ENCODE results near the gene SHH. TPM values are rescaled to one million over a fixed set of nuclear protein-coding genes. Genes with fewer than 3 reads are reported as not detected.
"Not testable (repeated sequence)": the region's sequence is repeated elsewhere in the genome, so short reads cannot be mapped to it uniquely, and the experiment has no call there.

SHH gene
- total RNA-seq, 1 donor from 2014 or later, result not detected

GRCh38 chr7:155818820-155819168 is 6.5 kb upstream of the SHH start:
- DNase-seq, result no peak

DNA sequence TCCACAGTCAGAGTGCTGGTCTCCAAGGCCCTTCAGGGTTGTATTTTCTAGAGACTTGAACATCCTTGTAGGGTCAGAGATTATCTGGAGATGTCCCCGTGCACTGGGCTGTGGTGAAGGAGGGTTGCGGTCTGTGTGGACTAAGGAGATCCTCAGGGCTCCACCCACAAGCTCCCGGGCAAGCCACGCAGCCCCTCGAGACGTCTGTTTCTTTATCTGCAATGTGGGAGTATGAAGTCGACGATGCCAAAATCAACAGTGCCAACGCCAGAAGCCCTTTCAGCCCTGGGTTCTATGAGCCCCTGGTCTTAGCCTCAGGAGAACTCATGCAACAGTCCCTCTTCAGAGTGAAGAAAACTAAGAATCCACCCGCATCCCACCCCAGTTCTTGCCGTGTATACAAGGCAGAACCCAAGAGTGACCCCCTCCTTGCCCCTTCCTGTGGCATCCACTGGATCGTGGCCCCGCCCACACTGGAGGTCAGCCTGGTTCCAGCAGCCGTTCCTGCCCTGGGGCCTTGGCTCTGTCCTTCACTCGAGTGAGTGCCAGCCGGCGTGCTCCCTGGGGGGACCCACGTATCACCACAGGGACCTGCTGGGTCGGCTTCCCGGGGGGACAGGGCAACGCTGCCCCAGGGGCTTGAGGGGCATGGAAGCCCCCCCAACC is 6.0 kb upstream of the SHH start:
- no peak for DNase-seq

- DNase-seq, result not testable (repeated sequence)
Observed at GRCh38 chr7:155817515-155817914, 5.3 kb upstream of the SHH start.

DNA sequence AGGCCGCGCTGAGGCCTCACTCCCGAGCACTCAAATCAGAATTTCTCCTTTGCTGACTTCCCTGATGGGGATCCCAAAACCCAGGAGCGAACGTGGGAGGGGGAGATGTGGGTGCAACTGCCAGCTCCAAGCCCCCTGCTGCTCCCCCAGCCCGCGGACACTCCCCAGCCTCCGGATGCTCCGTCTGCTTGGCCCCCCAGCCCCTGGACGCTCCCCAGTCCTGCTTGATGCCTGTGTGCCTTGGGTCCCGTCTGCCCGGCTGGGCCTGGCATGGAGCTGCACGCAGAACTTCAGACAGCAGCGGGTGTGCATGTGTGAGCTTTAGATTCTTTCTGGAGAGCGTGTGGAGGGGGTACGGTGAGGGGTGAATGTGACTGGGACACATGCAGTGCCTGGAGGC is 4.7 kb upstream of the SHH start:
- no peak for DNase-seq

DNA sequence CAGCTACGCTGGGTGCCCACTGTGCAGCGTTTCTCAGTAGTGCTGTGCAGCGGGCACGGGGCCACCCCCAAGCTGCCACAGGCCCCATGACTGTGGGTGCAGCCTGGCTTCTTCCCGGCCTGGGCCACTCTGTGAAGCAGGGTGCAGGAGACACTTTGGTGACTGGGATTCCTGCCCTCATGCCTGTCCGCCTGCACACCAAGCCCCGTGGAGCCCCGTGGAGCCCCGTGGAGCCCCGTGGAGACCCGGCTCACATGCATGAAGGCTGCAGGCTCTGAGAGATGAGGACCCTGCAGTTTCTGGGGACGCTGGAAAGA is 3.9 kb upstream of the SHH start:
- DNase-seq, result no peak

- peak; percentile 72 for DNase-seq
Observed at GRCh38 chr7:155815332-155816191, 3.3 kb upstream of the SHH start.

DNA sequence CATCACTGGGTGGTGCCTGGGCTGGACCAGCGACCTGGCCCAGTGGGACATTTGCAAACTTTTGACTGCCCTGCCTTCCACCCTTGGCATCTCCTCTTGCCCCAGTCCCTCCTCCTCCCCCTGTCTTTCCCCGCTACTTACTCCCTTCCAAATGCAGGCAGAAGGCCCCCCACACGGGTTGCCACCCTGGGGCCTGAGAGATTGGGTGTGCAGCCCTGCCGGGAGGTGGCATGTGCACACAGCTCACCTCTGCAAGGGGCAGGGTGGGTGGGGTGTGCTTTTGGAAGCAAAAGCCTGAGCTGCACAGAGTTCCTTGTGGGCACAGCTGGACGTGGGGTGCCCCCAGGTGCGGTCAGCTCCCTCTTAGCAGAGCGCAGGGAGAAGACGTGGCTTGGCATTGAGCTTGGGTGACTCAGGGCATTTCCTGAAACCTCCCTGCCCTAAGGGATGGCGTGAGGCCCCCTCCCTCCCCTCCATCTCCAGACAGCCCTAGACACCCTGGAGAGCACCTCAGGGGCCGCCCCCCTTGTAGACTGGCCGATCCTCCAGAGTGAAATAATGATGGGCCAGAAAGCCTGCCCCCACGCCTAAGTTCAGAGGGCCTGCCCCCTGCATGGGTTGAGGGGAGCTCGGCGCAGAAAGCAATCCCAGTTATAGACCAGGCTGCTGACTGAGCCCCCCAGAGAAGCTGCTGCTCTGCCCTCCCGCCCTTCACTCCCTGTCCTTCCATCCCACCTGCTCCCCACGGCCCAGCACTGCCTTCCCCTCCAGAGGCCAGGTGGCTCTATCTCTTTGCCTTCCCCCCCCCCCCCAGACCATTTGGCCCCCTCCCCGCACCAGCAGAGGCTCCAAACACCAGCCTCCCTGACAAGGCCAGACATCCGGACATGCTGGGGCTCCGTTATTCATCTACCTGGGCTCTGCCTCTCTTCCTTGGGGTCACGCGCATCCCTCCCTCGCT is 2.3 kb upstream of the SHH start:
- no peak for DNase-seq

- no peak for DNase-seq
Observed at GRCh38 chr7:155813546-155814315, 1.5 kb upstream of the SHH start.

DNA sequence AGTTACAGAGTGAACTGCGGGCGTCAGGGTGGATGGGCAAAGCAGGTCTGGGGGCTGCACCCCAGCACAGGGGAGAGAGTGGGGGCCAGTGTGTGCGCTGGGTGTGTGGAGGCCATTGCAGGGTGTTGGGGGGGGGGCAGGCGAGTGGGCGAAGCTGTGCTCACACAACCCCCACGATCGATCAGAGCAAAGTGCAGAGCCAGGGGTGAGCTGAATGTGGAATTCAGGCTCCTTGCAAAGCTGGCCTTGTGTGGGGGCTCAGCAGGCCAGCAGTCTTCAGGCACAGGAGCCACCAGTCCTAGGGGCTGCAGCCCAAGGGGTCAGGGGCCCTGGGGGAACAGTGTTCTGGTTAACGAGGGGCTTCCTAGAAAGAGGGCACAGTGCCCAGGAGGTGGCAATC is 862 bp upstream of the SHH start:
- no peak for DNase-seq

DNA sequence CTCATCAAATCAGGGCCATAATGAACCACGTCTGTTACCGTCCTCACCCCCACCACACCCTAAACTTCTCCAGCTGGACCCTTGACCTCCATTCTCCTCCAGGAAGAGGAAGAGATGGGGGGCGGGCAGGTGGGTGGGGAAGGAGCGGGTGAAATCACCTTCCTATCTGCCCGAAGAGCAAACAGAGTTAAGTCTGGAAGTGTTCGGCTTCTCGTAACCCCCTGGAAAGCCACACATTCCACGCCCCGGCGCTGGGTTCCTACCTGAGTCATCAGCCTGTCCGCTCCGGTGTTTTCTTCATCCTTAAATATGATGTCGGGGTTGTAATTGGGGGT is 736 bp downstream of the SHH start:
- DNase-seq, result no peak

- no peak for DNase-seq
Observed at GRCh38 chr7:155810770-155811559, 1.3 kb downstream of the SHH start.

GRCh38 chr7:155809947-155810769 is 2.1 kb downstream of the SHH start:
- no peak for DNase-seq

- DNase-seq, result no peak
Observed at GRCh38 chr7:155809332-155809946, 2.8 kb downstream of the SHH start.

GRCh38 chr7:155808549-155809331 is 3.5 kb downstream of the SHH start:
- DNase-seq, result no peak

- DNase-seq, result no peak
Observed at GRCh38 chr7:155807789-155808548, 4.3 kb downstream of the SHH start.

- no peak for DNase-seq
Observed at GRCh38 chr7:155807065-155807671, 5.1 kb downstream of the SHH start.

- no peak for DNase-seq
Observed at GRCh38 chr7:155806096-155806871, 6.0 kb downstream of the SHH start.

- DNase-seq, result no peak
Observed at GRCh38 chr7:155805826-155806095, 6.5 kb downstream of the SHH start.

Measured in dermis blood vessel endothelial cell (primary cell).